Esophagus muscularis mucosa (tissue), 4 donors: Measurements from ENCODE around the gene EHBP1. TPM values are rescaled to one million over a fixed set of nuclear protein-coding genes. Genes with fewer than 3 reads are reported as not detected.

Experiments used
- DNase-seq: peaks from one replicate; pipeline ENCODE4 v3.0.0-alpha.2; 2017; ENCODE audit errors: extremely low spot score
- H3K27ac ChIP-seq, 4 donors: fragments of 200-600 bp; sonication (generic); replicated peaks in 1 of 4; 1 replicate in 3 of 4; 2 replicates in 1 of 4; pipeline ENCODE4 v1.5.1; 2016 to 2019; ENCODE audit warnings: mild to moderate bottlenecking in 1 of 4
- H3K27me3 ChIP-seq, 4 donors: fragments of 200-600 bp; sonication (generic); one replicate each; pipeline versions ENCODE4 v1.5.1 to v1.6.0; 2016 to 2019
- H3K36me3 ChIP-seq, 4 donors: fragments of 200-600 bp; sonication (generic); one replicate each; pipeline ENCODE4 v1.5.1; 2016 to 2019
- H3K4me1 ChIP-seq, 4 donors: fragments of 200-600 bp; sonication (generic); one replicate each; pipeline ENCODE4 v1.5.1; 2016 to 2019
- H3K4me3 ChIP-seq, 4 donors: fragments of 200-600 bp; sonication (generic); 1 replicate in 2 of 4; 2 replicates in 2 of 4; pipeline ENCODE4 v1.5.1; 2016 to 2019; ENCODE audit warnings: mild to moderate bottlenecking in 4 of 4, moderate library complexity in 1 of 4
- H3K9me3 ChIP-seq, 4 donors: fragments of 200-600 bp; sonication (generic); 1 replicate in 3 of 4; 2 replicates in 1 of 4; pipeline ENCODE4 v1.5.1; 2016 to 2019
- CTCF ChIP-seq, 3 experiments: fragments of 200-600 bp in 2 of 3; fragments of 450-650 bp in 1 of 3; sonication (generic) in 2 of 3; IDR thresholded peaks; one replicate each; pipeline ENCODE4 v1.5.1; 2017 to 2019; ENCODE audit warnings: antibody characterized with exemption in 3 of 3, mild to moderate bottlenecking in 2 of 3, moderate library complexity in 1 of 3
- EP300 ChIP-seq: sonication (generic); formaldehyde crosslinking; IDR thresholded peaks from one replicate; pipeline ENCODE4 v1.6.1; 2017; ENCODE audit warnings: antibody characterized with exemption
- POLR2A ChIP-seq: fragments of 450-650 bp; IDR thresholded peaks from one replicate; pipeline ENCODE4 v1.6.1; 2017; ENCODE audit warnings: antibody characterized with exemption, moderate library complexity, mild to moderate bottlenecking, low read depth
- POLR2AphosphoS5 ChIP-seq, 2 donors: sonication (generic); formaldehyde crosslinking; IDR thresholded peaks; one replicate each; pipeline ENCODE4 v1.6.1; 2017; ENCODE audit warnings: antibody characterized with exemption in 2 of 2
- WGBS: methylation state at CpG from one replicate; pipeline ENCODE4 v1.1.5; 2018; 5-methylcytosine and 5-hydroxymethylcytosine counted together
- intact Hi-C: fragments of 100-400 bp; cut with DNase I; formaldehyde crosslinking; loops from one replicate; pipeline ENCODE4 v1.15.1; 2023
- total RNA-seq, 4 donors: library from RNA; depleted of rRNA; stranded (reverse); fragments of >200 nt; gene quantifications; one replicate each; pipeline versions ENCODE4 v1.1.0 to v1.2.1, GENCODE V29; 2016

EHBP1 gene
- total RNA-seq, 4 donors from 2014 or later, result 103 to 199 (median 151) TPM

GRCh38 chr2:62792408-62792807 lies 86.9 kb downstream of the EHBP1 start:
- WGBS, result 43% methylated on average over 2 of the region's 2 CpGs
- no peak for DNase-seq

GRCh38 chr2:62793213-62793612 lies 87.7 kb downstream of the EHBP1 start:
- intact Hi-C loops, result no loop called here
- H3K27ac ChIP-seq, result no peak overlapping the region
- 88% methylated on average over 2 of the region's 2 CpGs for WGBS
- no peaks in the 10 kb centered on the region for H3K36me3 ChIP-seq
- TF ChIP-seq POLR2A (no peak), EP300 (no peak), CTCF (IDR thresholded peaks at IDR 0.05) (no peak), POLR2AphosphoS5 (IDR thresholded peaks at IDR 0.05) (no peak)
- no peaks in the 10 kb centered on the region for H3K9me3 ChIP-seq
- DNase-seq, result no peak
- no peak overlapping the region for H3K4me3 ChIP-seq
- peaks cover 10 to 75% (median 60%) of the 10 kb centered on the region in 4 donors for H3K4me1 ChIP-seq
- H3K27me3 ChIP-seq, result no peaks in the 10 kb centered on the region

More at GRCh38 chr2:62792408-62792807, 86.9 kb downstream of the EHBP1 start:
- Histone ChIP-seq H3K27ac (no peak overlapping the region), H3K4me1 (peaks cover 10 to 80% (median 67%) of the 10 kb centered on the region in 4 donors), H3K4me3 (no peak overlapping the region), H3K9me3 (no peaks in the 10 kb centered on the region), H3K27me3 (no peaks in the 10 kb centered on the region), H3K36me3 (no peaks in the 10 kb centered on the region)
- intact Hi-C loops, result no loop called here
- TF ChIP-seq CTCF (IDR thresholded peaks at IDR 0.05) (no peak), POLR2A (no peak), EP300 (no peak), POLR2AphosphoS5 (IDR thresholded peaks at IDR 0.05) (no peak)

GRCh38 chr2:62794791-62795190 lies 89.3 kb downstream of the EHBP1 start:
- WGBS, result 17% methylated on average over 2 of the region's 2 CpGs
- no peak overlapping the region for H3K27ac ChIP-seq
- no peaks in the 10 kb centered on the region for H3K27me3 ChIP-seq
- intact Hi-C loops, result no loop called here
- no peaks in the 10 kb centered on the region for H3K9me3 ChIP-seq
- peaks cover 7 to 59% (median 45%) of the 10 kb centered on the region in 4 donors for H3K4me1 ChIP-seq
- no peaks in the 10 kb centered on the region for H3K36me3 ChIP-seq
- no peak for DNase-seq
- no peak for TF ChIP-seq POLR2AphosphoS5 (IDR thresholded peaks at IDR 0.05)
- no peak for TF ChIP-seq CTCF (IDR thresholded peaks at IDR 0.05)
- TF ChIP-seq POLR2A, result no peak
- TF ChIP-seq EP300, result no peak
- H3K4me3 ChIP-seq, result no peak overlapping the region

- Histone ChIP-seq H3K27me3 (no peaks in the 10 kb centered on the region), H3K27ac (no peak overlapping the region), H3K9me3 (no peaks in the 10 kb centered on the region), H3K36me3 (no peaks in the 10 kb centered on the region), H3K4me3 (no peak overlapping the region), H3K4me1 (peaks cover 3 to 53% (median 39%) of the 10 kb centered on the region in 4 donors)
- DNase-seq, result no peak
- intact Hi-C loops, result no loop called here
- TF ChIP-seq POLR2A, result no peak
- no peak for TF ChIP-seq CTCF (IDR thresholded peaks at IDR 0.05)
- no peak for TF ChIP-seq POLR2AphosphoS5 (IDR thresholded peaks at IDR 0.05)
- TF ChIP-seq EP300, result no peak
Measured at GRCh38 chr2:62795341-62795740, 89.8 kb downstream of the EHBP1 start.

GRCh38 chr2:62797107-62797506 lies 91.6 kb downstream of the EHBP1 start:
- Histone ChIP-seq H3K4me3 (no peak overlapping the region), H3K9me3 (no peaks in the 10 kb centered on the region), H3K36me3 (no peaks in the 10 kb centered on the region), H3K4me1 (peaks cover 3 to 42% (median 35%) of the 10 kb centered on the region in 4 donors), H3K27me3 (no peaks in the 10 kb centered on the region), H3K27ac (no peak overlapping the region)
- TF ChIP-seq POLR2AphosphoS5 (IDR thresholded peaks at IDR 0.05), result no peak
- TF ChIP-seq POLR2A, result no peak
- TF ChIP-seq EP300, result no peak
- TF ChIP-seq CTCF (IDR thresholded peaks at IDR 0.05), result no peak
- DNase-seq, result no peak
- intact Hi-C loops, result no loop called here
- 91% methylated on average over 2 of the region's 2 CpGs for WGBS
